HEK293 (cell line): ENCODE measurements around the gene VASP.

Experiments used
- AEBP2 ChIP-seq: fragments of 450-650 bp; formaldehyde crosslinking; IDR thresholded peaks from 2 replicates; pipeline ENCODE4 v1.5.1; 2016; ENCODE audit warnings: missing biosample characterization, missing genetic modification characterization, borderline replicate concordance
- ATF2 ChIP-seq: fragments of 450-650 bp; formaldehyde crosslinking; IDR thresholded peaks from 2 replicates; pipeline ENCODE4 v1.5.1; 2016; ENCODE audit warnings: missing biosample characterization, missing genetic modification characterization, low read depth
- BCL11B ChIP-seq: fragments of 450-650 bp; formaldehyde crosslinking; IDR thresholded peaks from 2 replicates; pipeline ENCODE4 v1.5.1; 2016; ENCODE audit warnings: low read depth, missing biosample characterization, missing genetic modification characterization
- GFI1B ChIP-seq: fragments of 450-650 bp; formaldehyde crosslinking; IDR thresholded peaks from 2 replicates; pipeline ENCODE4 v1.5.1; 2016; ENCODE audit warnings: missing biosample characterization, missing genetic modification characterization
- GLI4 ChIP-seq: fragments of 450-650 bp; formaldehyde crosslinking; IDR thresholded peaks from 2 replicates; pipeline ENCODE4 v1.5.1; 2016; ENCODE audit warnings: missing biosample characterization, missing genetic modification characterization
- KLF8 ChIP-seq: fragments of 450-650 bp; formaldehyde crosslinking; IDR thresholded peaks from 2 replicates; pipeline ENCODE4 v1.5.1; 2016; ENCODE audit warnings: missing biosample characterization, missing genetic modification characterization
- KLF9 ChIP-seq: fragments of 450-650 bp; formaldehyde crosslinking; IDR thresholded peaks from 2 replicates; pipeline ENCODE4 v1.5.1; 2016; ENCODE audit warnings: missing biosample characterization, missing genetic modification characterization, low read depth
- PBX3 ChIP-seq: sonication (generic); formaldehyde crosslinking; IDR thresholded peaks from 2 replicates; pipeline ENCODE4 v1.8.1; 2022; ENCODE audit warnings: mild to moderate bottlenecking, moderate library complexity, missing genetic modification reagents
- REPIN1 ChIP-seq: fragments of 450-650 bp; formaldehyde crosslinking; IDR thresholded peaks from 2 replicates; pipeline ENCODE4 v1.5.1; 2017; ENCODE audit warnings: missing biosample characterization, missing genetic modification characterization, low read depth
- SETDB1 ChIP-seq: IDR thresholded peaks from one replicate; pipeline ENCODE4 v1.6.1; 2017; ENCODE audit warnings: mild to moderate bottlenecking, low read length, moderate library complexity, mixed read lengths; ENCODE audit not compliant: insufficient read length
- ZBTB21 ChIP-seq: fragments of 450-650 bp; formaldehyde crosslinking; IDR thresholded peaks from 2 replicates; pipeline ENCODE4 v1.5.1; 2017; ENCODE audit warnings: missing biosample characterization, missing genetic modification characterization
- ZFP69B ChIP-seq: fragments of 450-650 bp; formaldehyde crosslinking; IDR thresholded peaks from 2 replicates; pipeline ENCODE4 v1.5.1; 2016; ENCODE audit warnings: missing biosample characterization, missing genetic modification characterization
- ZIC2 ChIP-seq: fragments of 450-650 bp; formaldehyde crosslinking; IDR thresholded peaks from 2 replicates; pipeline ENCODE4 v1.5.1; 2016; ENCODE audit warnings: missing biosample characterization, missing genetic modification characterization
- ZNF211 ChIP-seq: fragments of 450-650 bp; formaldehyde crosslinking; IDR thresholded peaks from 2 replicates; pipeline ENCODE4 v1.5.1; 2016; ENCODE audit warnings: low read depth, missing biosample characterization, missing genetic modification characterization
- ZNF214 ChIP-seq: fragments of 450-650 bp; formaldehyde crosslinking; IDR thresholded peaks from 2 replicates; pipeline ENCODE4 v1.5.1; 2017; ENCODE audit warnings: missing biosample characterization, mild to moderate bottlenecking, missing genetic modification characterization, borderline replicate concordance
- ZNF221 ChIP-seq: fragments of 450-650 bp; formaldehyde crosslinking; IDR thresholded peaks from 2 replicates; pipeline ENCODE4 v1.5.1; 2017; ENCODE audit warnings: missing biosample characterization, missing genetic modification characterization, borderline replicate concordance
- ZNF311 ChIP-seq: fragments of 450-650 bp; formaldehyde crosslinking; IDR thresholded peaks from 2 replicates; pipeline ENCODE4 v1.5.1; 2017; ENCODE audit warnings: missing biosample characterization, missing genetic modification characterization, borderline replicate concordance
- ZNF335 ChIP-seq: fragments of 450-650 bp; formaldehyde crosslinking; conservative IDR thresholded peaks from 2 replicates; pipeline ENCODE4 v1.5.1; 2016; ENCODE audit warnings: missing biosample characterization, missing genetic modification characterization
- ZNF501 ChIP-seq: fragments of 450-650 bp; formaldehyde crosslinking; IDR thresholded peaks from 2 replicates; pipeline ENCODE4 v1.5.1; 2016; ENCODE audit warnings: missing biosample characterization, missing genetic modification characterization
- ZNF510 ChIP-seq: fragments of 450-650 bp; formaldehyde crosslinking; IDR thresholded peaks from 2 replicates; pipeline ENCODE4 v1.5.1; 2018; ENCODE audit warnings: mild to moderate bottlenecking, missing genetic modification characterization, missing biosample characterization; ENCODE audit not compliant: insufficient replicate concordance
- ZNF518A ChIP-seq: fragments of 450-650 bp; formaldehyde crosslinking; conservative IDR thresholded peaks from 2 replicates; pipeline ENCODE4 v1.5.1; 2016; ENCODE audit warnings: low read depth, missing biosample characterization, missing genetic modification characterization
- ZNF544 ChIP-seq: fragments of 450-650 bp; formaldehyde crosslinking; IDR thresholded peaks from 2 replicates; pipeline ENCODE4 v1.5.0; 2017; ENCODE audit warnings: missing biosample characterization, missing genetic modification characterization
- ZNF558 ChIP-seq: fragments of 450-650 bp; formaldehyde crosslinking; IDR thresholded peaks from 2 replicates; pipeline ENCODE4 v1.5.1; 2016; ENCODE audit warnings: missing biosample characterization, missing genetic modification characterization
- ZNF596 ChIP-seq: fragments of 450-650 bp; IDR thresholded peaks from 2 replicates; pipeline ENCODE4 v1.5.0; 2018; ENCODE audit warnings: missing biosample characterization, mild to moderate bottlenecking, missing genetic modification characterization, moderate library complexity
- ZNF658 ChIP-seq: fragments of 450-650 bp; formaldehyde crosslinking; IDR thresholded peaks from 2 replicates; pipeline ENCODE4; 2016; ENCODE audit warnings: missing biosample characterization, missing genetic modification characterization
- ZNF677 ChIP-seq: fragments of 450-650 bp; IDR thresholded peaks from 2 replicates; pipeline ENCODE4 v1.5.0; 2018; ENCODE audit warnings: missing biosample characterization, mild to moderate bottlenecking, missing genetic modification characterization, moderate library complexity
- ZNF776 ChIP-seq: fragments of 450-650 bp; formaldehyde crosslinking; IDR thresholded peaks from 2 replicates; pipeline ENCODE4 v1.5.0; 2017; ENCODE audit warnings: missing biosample characterization, missing genetic modification characterization, borderline replicate concordance
- ZNF785 ChIP-seq: fragments of 450-650 bp; formaldehyde crosslinking; IDR thresholded peaks from 2 replicates; pipeline ENCODE4 v1.5.1; 2016; ENCODE audit warnings: missing biosample characterization, missing genetic modification characterization
- ZNF830 ChIP-seq: fragments of 450-650 bp; IDR thresholded peaks from 2 replicates; pipeline ENCODE4 v1.5.0; 2018; ENCODE audit warnings: missing biosample characterization, missing genetic modification characterization, low read depth, mild to moderate bottlenecking, moderate library complexity
- ZSCAN5A ChIP-seq: fragments of 450-650 bp; formaldehyde crosslinking; IDR thresholded peaks from 2 replicates; pipeline ENCODE4 v1.5.1; 2016; ENCODE audit warnings: missing biosample characterization, missing genetic modification characterization

Gene VASP

GRCh38 chr19:45478454-45479238, 28.6 kb upstream of the VASP start (continued):
- TF ChIP-seq AEBP2 = no peak
- TF ChIP-seq ZSCAN5A (tag by site-specific recombination) = no peak
- peak; percentile 69; the same call in 1 of the 2 replicates for TF ChIP-seq BCL11B (tag by site-specific recombination)
- peak; percentile 85 for TF ChIP-seq ZNF335 (tag by site-specific recombination)
- TF ChIP-seq PBX3 (CRISPR knock-in tag) = no peak
- no peak for TF ChIP-seq ZIC2 (tag by site-specific recombination)
- 0 out of 2 replicates have a peak, but pooled peaks have one; percentile 14 for TF ChIP-seq GLI4 (tag by site-specific recombination)
- no peak for TF ChIP-seq ZNF544 (tag by site-specific recombination)
- peak; percentile 27 for TF ChIP-seq SETDB1
- peak; percentile 56; the same call in 1 of the 2 replicates for TF ChIP-seq ZNF558 (tag by site-specific recombination)
- TF ChIP-seq ZNF510 (tag by site-specific recombination) = no peak
- TF ChIP-seq ZNF211 (tag by site-specific recombination) = no peak
- TF ChIP-seq KLF8 (tag by site-specific recombination) = peak; percentile 66
- no peak for TF ChIP-seq REPIN1 (tag by site-specific recombination)
- no peak for TF ChIP-seq ZNF677
- TF ChIP-seq GFI1B = no peak
- TF ChIP-seq ZBTB21 = peak; percentile 38
- TF ChIP-seq ZNF501 (tag by site-specific recombination) = 0 out of 2 replicates have a peak, but pooled peaks have one; percentile 52
- no peak for TF ChIP-seq ZNF658 (tag by site-specific recombination)
- no peak for TF ChIP-seq ZNF311 (tag by site-specific recombination)
- 0 out of 2 replicates have a peak, but pooled peaks have one; percentile 4 for TF ChIP-seq ATF2 (tag by site-specific recombination)
- TF ChIP-seq ZNF830 (tag by site-specific recombination) = no peak
- TF ChIP-seq ZNF785 = no peak
- TF ChIP-seq ZFP69B = no peak
- TF ChIP-seq ZNF776 = no peak
- peak; percentile 85; the same call in 1 of the 2 replicates for TF ChIP-seq ZNF221 (tag by site-specific recombination)
- TF ChIP-seq KLF9 (tag by site-specific recombination) = no peak
- TF ChIP-seq ZNF518A (tag by site-specific recombination) = no peak
- TF ChIP-seq ZNF596 (tag by site-specific recombination) = no peak
- TF ChIP-seq ZNF214 (tag by site-specific recombination) = no peak
